Measurements from ENCODE around the gene GALNT18.

Gene GALNT18

GRCh38 chr11:11237070-11237832, 384.6 kb downstream of the GALNT18 start:
- no peak for DNase-seq (ENCODE audit: low spot score)

- DNase-seq (ENCODE audit: low spot score) = no peak
Observed at GRCh38 chr11:11236498-11237059, 385.2 kb downstream of the GALNT18 start.

DNA sequence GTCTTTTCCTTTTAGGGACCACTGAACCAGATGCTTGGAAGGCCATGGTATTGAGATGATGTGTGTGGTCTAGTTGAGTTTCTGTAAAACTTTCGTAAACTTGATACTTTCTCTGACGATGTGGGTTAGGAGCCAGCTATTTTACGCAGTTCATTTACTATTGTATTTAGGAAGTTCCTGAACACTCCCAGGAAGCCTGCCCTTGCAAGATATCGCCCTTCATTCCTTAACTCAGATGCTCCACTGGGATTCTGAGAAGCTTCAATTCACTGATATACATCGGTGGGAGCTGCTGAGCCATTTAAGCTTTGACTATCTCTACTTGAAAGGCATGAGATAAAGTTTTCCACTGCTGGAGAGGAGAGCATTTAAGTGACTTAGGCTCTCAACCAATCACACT, 390.0 kb downstream of the GALNT18 start:
- DNase-seq (ENCODE audit: low spot score) = no peak

GRCh38 chr11:11230802-11231562, 390.8 kb downstream of the GALNT18 start:
- DNase-seq (ENCODE audit: low spot score) = no peak

DNA sequence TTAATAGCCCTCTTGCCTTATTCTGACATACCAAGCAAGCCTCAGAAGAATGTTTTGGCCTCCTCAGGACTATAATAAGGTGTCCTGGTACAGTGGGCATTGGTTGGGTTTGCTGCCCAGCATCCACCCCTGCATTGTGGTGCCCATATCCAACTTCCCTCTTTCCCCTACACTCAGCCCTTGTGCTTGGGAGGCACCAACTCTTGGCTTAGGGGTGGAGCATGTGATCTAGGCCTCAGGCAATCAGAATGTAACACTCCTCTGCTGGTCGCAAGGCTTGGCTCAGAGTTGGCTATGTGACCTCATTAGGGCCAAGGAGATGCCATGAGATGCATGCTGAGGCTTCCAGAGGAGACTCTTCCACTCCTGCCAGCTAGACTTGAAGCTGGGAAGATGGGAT, 391.7 kb downstream of the GALNT18 start:
- DNase-seq (ENCODE audit: low spot score) = no peak

DNA sequence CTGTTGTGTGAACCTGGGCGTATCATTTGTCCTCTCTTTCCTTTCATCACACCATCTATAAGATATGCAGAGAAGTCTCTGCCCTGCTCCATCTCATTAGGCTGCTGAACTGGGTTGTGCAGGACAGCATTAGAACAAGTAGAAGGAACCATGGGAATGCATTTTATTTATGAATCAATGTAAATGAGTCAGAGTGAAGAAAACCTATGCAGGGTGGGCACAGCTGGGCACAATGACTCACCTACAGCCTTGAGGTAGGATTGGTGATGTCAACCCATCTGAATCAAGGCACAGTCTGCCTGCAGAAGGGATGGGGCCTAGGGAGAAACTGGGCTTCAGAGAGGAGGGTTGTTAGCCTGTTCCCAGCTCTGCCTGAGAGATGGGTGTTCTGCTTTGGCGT, 392.2 kb downstream of the GALNT18 start:
- DNase-seq (ENCODE audit: low spot score) = no peak

DNA sequence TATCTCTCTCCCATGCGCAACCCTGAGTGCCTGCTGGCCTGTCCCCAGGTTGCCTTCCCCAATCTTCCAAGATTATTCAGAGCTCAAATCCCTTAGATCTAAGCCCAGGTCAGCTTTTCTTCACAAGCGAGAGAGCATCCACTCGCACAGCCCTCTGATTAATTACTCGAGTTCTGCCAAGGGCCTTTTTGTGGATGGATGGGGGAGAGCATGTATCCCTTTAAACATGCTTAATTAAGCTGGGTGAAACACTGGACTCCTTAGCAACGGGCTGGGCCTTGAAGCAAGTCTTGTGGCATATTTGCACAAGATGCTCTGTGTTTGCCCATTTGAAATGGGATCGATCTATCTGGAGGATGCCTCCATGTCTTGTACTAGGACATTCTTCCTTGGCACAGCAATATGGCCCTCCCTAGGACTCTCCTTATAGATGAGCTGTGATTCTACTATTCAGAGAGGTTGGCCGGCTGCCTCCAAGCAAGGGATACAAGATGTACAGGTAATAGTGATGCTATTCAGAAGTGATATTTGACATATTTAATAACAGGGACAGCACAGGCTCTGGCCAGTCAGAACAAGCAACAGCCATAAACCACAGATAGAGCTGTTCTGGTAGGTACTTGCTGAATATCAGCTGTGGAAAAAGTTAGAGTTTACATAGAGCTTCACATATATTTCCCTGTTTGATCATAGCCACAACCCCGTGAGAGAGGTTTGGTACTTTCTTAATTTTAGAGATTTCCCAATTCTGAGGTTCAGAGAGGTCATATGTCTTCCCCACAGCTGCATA, 394.3 kb downstream of the GALNT18 start:
- no peak for DNase-seq (ENCODE audit: low spot score)

Measured in kidney capillary endothelial cell (primary cell).